ENCODE measurements around the gene PTGFRN. TPM values are rescaled to one million over a fixed set of nuclear protein-coding genes. Genes with fewer than 3 reads are reported as not detected.

Gene PTGFRN
- total and polyA plus RNA-seq, 2 of the 8 experiments (the other 6 are each of a cell fraction or from before 2014, with no cell fraction given): 13.0 to 32.6 TPM

DNA sequence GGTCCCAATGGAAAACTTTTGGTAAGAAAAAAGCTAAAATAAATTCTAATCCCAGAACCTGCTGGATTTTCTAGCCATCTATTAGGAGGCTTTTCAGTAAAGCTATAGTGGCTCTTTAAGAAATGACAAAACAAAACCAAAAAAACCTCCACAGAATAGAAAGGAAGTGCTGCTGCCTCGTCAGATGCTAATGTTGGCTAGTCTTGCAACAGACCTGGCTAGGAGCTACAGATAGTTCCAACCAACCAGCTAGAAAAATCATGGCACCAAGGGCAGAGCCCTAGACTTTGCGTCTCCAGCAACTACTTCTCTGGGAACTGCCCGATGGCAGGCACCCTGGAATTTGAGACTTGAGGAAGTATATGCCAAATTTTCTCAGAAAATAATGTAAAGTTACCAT is 99.4 kb downstream of the PTGFRN start (continued):
- no peak for TF ChIP-seq TBP (IDR thresholded peaks at IDR 0.05; ENCODE audit: low read depth, low read length)
- TF ChIP-seq SUZ12 (IDR thresholded peaks at IDR 0.05; ENCODE audit: low read length): no peak
- TF ChIP-seq EGR1 (IDR thresholded peaks at IDR 0.05; ENCODE audit: borderline replicate concordance, low read depth, low read length): no peak
- no peak for TF ChIP-seq KDM4A (IDR thresholded peaks at IDR 0.05; ENCODE audit: low read depth, low read length, severe bottlenecking)
- TF ChIP-seq EZH2 (IDR thresholded peaks at IDR 0.05; ENCODE audit: low read depth, low read length, severe bottlenecking): no peak

Data from H1 (cell line).